Right cardiac atrium (tissue), 5 donors: ENCODE measurements around the gene MTMR11. TPM values are rescaled to one million over a fixed set of nuclear protein-coding genes. Genes with fewer than 3 reads are reported as not detected.
"Not testable (repeated sequence)": the region's sequence is repeated elsewhere in the genome, so short reads cannot be mapped to it uniquely, and the experiment has no call there.

Experiments
- ATAC-seq, 2 donors: fragments of 200-7000 bp; cut with Tn5 transposase; one replicate each; pipeline versions ENCODE4 v1.8.0 to v1.9.1; 2020; ENCODE audit warnings: moderate library complexity in 2 of 2, mild to moderate bottlenecking in 1 of 2
- DNase-seq, 3 donors: peaks; one replicate each; pipeline ENCODE4 v3.0.0-alpha.2; 2020
- H3K27ac ChIP-seq: one replicate; pipeline ENCODE4 v1.5.1; 2013; ENCODE audit warnings: mild to moderate bottlenecking, low read length, control low read depth, moderate library complexity
- H3K27me3 ChIP-seq: one replicate; pipeline ENCODE4 v1.6.1; 2013; ENCODE audit not compliant: control insufficient read depth, insufficient read depth
- H3K4me1 ChIP-seq: one replicate; pipeline ENCODE4 v1.6.1; 2013; ENCODE audit warnings: low read length; ENCODE audit not compliant: control insufficient read depth, insufficient read depth
- H3K4me3 ChIP-seq: one replicate; pipeline ENCODE4 v1.5.1; 2013; ENCODE audit warnings: low read length, control low read depth
- H3K9me3 ChIP-seq: one replicate; pipeline ENCODE4 v1.6.1; 2013; ENCODE audit warnings: low read length; ENCODE audit not compliant: control insufficient read depth
- WGBS: extraction: QIAGEN DNeasy Blood & Tissue Kit; methylation state at CpG from one replicate; pipeline ENCODE4 v1.1.7; 2013; 5-methylcytosine and 5-hydroxymethylcytosine counted together
- intact Hi-C, 4 donors: fragments of 100-400 bp; cut with DNase I; formaldehyde crosslinking; loops; one replicate each; pipeline versions ENCODE4 v1.11.0 to v1.14.0; 2022 to 2023
- polyA plus RNA-seq: library from polyadenylated mRNA; stranded (reverse); fragments of 200-250 nt; gene quantifications from one replicate; pipeline ENCODE4 v1.2.3, GENCODE V29; 2013
- total RNA-seq, 4 donors: library from RNA; stranded (reverse); fragmentation: NEBNext Ultra II Directional; extraction: Animal tissue kit (Norgen Biotek cat#: 25700); gene quantifications; one replicate each; pipeline ENCODE4 v1.2.1, GENCODE V29; 2021
- donor health status: healthy with polysubstance abuse.
- donor health status: DM: no; HTN: yes; CAD: no.
- donor health status: DM: no; HTN: no; CAD: no.
- donor health status: DM: no; HTN: yes; CAD: no; lungs with severe emphysema.
- donor health status: DM: yes; HTN: yes; CAD: no.

MTMR11 gene
- total and polyA plus RNA-seq, 5 donors: 3.1 to 14.9 (median 8.6) TPM

DNA sequence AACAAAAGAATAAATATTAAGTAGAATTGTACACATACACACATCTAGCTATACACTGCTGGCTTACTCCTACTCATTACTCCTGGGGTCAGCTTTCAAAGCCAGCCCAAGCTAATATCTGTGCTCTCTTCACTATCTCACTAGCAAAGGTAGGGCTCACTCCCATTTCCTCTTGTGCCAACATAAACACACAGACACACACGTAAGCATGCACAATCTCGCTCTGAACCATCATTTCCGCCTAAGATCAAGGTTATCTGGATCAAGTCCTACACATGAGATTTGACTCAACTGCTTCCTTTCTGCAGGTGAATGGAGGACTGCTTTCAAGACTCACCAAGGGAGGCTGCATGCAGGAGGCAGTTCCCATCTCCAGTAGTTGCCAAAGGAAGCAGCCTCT, 28.8 kb upstream of the MTMR11 start:
- ATAC-seq: no peak
- intact Hi-C loops: loop anchor here in 1 of 4 donors (10.0 kb wide), 2 partner anchors 79 to 199 kb away; no protein-coding TSS in a partner anchor
- 88% methylated on average over 3 of the region's 3 CpGs for WGBS
- H3K27ac ChIP-seq: no peak overlapping the region
- H3K4me1 ChIP-seq: no peaks in the 10 kb centered on the region
- H3K4me3 ChIP-seq: no peak overlapping the region
- DNase-seq: no peak
- no peaks in the 10 kb centered on the region for H3K27me3 ChIP-seq
- H3K9me3 ChIP-seq: no peaks in the 10 kb centered on the region

DNA sequence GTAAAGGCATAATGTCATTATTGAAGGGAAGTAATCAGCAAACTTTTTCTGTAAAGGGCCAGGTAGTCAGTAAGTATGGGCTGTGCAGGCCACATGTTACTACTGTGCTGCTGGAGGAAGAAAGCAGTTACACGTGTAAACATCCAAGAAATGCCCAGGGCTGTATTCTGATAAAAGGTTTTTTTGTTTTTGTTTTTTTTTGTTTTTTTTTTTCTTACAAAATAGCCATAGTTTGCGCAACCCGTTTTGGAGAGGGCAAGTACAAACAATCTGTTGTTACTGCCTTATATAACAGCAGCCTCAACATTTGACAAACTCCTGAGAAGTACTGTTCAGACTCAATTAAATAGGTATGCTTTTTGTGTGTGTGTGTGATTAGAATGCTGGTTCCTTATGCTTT, 26.7 kb upstream of the MTMR11 start:
- Histone ChIP-seq H3K27me3 (no peaks in the 10 kb centered on the region), H3K27ac (no peak overlapping the region), H3K9me3 (no peaks in the 10 kb centered on the region), H3K4me3 (no peak overlapping the region), H3K4me1 (no peaks in the 10 kb centered on the region)
- intact Hi-C loops: loop anchor here (2.0 to 10.0 kb wide), 5 partner anchors 81 to 204 kb away; no protein-coding TSS in a partner anchor
- DNase-seq (no peak), ATAC-seq (peak in 1 of 2 donors; percentile 53)
- 46% methylated on average over 3 of the region's 3 CpGs for WGBS

DNA sequence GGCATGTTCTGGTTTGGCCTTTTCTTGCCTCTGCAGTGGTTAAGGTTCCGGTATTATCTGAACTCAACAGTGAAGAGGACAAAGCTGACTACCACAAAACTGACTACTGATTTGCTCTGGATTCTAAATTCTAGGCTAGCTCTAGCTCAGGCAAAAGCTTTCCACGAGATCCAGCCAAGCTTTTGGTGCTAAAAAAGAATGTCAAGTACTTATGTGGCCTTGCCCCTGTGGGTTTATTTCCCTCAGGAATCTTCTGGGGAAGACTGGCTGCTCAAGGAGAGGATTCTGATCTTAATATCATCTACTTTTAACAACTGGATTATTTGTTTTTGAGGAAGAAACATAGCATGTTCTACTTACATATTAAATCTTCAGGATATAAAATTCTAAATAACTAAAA, 26.1 kb upstream of the MTMR11 start:
- 49% methylated on average over 2 of the region's 2 CpGs for WGBS
- no peak for ATAC-seq

DNA sequence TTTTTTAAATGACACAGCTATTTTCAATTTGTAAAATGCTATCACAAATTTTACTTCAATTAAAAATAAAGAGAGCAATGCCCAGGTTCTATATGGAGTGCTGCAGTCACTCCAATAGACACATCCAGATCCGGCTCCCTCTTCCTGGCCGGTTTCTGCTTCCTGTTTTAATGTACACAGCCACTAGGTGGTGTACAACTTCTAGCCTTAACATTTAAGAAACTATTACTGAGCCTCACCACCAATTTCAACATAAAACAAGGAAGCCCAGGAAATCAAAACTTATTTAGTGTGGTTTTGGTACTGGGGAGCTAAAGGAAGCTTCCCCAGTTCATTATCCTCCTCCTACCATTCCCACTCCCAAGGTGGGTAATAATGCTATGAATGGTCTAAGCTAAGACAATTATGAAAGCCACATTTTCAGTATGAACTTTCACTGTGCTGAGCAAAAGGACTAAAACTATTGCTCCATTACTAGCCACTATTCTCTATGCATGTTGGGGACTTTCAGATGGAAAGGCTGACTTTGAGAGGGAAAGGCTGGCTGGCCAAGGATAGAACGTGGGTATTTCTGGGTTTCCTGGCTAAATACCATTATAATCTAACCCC, 25.5 kb upstream of the MTMR11 start:
- Histone ChIP-seq H3K27ac (peak overlapping the region; percentile 84), H3K4me1 (no peaks in the 10 kb centered on the region), H3K4me3 (no peak overlapping the region), H3K9me3 (no peaks in the 10 kb centered on the region), H3K27me3 (no peaks in the 10 kb centered on the region)
- WGBS: 14% methylated on average over 3 of the region's 3 CpGs
- ATAC-seq (peak; percentile 78 to 86), DNase-seq (peak in 1 of 3 donors; percentile 50)
- intact Hi-C loops: loop anchor here (2.0 to 10.0 kb wide), 5 partner anchors 83 to 205 kb away; no protein-coding TSS in a partner anchor

More for the DNA sequence above, 26.1 kb upstream of the MTMR11 start:
- Histone ChIP-seq H3K4me1 (no peaks in the 10 kb centered on the region), H3K4me3 (no peak overlapping the region), H3K27me3 (no peaks in the 10 kb centered on the region), H3K9me3 (no peaks in the 10 kb centered on the region), H3K27ac (no peak overlapping the region)
- intact Hi-C loops: loop anchor here (2.0 to 10.0 kb wide), 5 partner anchors 82 to 205 kb away; no protein-coding TSS in a partner anchor
- DNase-seq: no peak

DNA sequence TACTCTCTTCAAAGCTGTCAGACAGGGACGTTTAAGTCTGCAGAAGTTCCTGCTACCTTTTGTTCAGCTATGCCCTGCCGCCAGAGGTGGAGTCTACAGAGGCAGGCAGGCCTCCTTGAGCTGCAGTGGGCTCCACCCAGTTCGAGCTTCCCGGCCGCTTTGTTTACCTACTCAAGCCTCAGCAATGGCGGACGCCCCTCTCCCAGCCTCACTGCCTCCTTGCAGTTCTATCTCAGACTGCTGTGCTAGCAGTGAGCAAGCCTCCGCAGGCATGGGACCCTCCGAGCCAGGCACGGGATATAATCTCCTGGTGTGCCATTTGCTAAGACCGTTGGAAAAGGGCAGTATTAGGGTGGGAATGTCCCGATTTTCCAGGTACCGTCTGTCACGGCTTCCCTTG, 20.9 kb upstream of the MTMR11 start:
- WGBS: over 99% methylated on average over 14 of the region's 14 CpGs
- DNase-seq, H3K27me3 ChIP-seq, ATAC-seq, H3K9me3 ChIP-seq, H3K27ac ChIP-seq, intact Hi-C loops, H3K4me1 ChIP-seq, H3K4me3 ChIP-seq: not testable (repeated sequence)

DNA sequence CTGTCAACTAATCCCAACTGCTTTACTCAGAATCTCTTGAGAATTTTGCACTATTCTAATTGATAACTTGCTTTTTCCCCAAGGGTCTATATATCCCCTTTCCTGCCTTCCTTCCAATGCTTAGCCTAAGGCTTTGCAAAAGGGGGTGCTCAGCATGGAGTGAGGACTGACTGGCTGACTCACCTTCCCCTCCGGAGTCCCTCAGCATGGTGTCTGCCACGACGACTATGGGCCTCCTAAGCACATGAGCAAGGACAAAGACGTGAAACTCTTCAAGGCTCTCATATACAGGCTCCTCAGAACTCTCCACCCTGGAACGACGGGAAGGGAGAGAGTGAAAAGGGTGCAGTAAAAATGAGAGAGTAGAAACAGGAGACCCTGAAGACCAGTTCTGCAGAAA, 13.2 kb upstream of the MTMR11 start:
- 86% methylated on average over 6 of the region's 6 CpGs for WGBS
- no peak overlapping the region for H3K4me3 ChIP-seq
- no peaks in the 10 kb centered on the region for H3K27me3 ChIP-seq
- H3K4me1 ChIP-seq: no peaks in the 10 kb centered on the region
- DNase-seq (no peak), ATAC-seq (peak in 1 of 2 donors; percentile 45)
- H3K9me3 ChIP-seq: no peaks in the 10 kb centered on the region
- H3K27ac ChIP-seq: no peak overlapping the region
- intact Hi-C loops: no loop called here

DNA sequence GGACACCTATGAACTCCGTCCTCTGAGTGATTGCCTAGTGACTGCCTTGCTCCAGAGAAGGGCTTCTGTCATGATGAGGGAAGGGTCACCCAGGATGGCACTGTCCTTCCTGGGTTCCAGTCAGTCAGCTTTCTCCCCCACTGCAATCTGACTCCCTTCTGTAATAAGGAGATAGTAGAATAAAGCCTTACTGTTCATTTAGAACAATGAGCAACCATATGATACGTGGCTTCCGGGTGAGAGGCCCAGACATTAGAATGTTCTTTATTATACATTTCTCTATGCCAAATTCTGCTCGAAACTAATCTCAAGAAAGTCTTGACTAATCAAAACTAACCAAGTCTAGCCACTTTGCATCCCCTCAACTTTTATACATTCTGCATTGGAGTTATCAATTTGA, 8.5 kb upstream of the MTMR11 start:
- Histone ChIP-seq H3K4me1 (no peaks in the 10 kb centered on the region), H3K9me3 (no peaks in the 10 kb centered on the region), H3K27ac (no peak overlapping the region), H3K4me3 (no peak overlapping the region), H3K27me3 (no peaks in the 10 kb centered on the region)
- ATAC-seq (no peak), DNase-seq (no peak)
- 90% methylated on average over 4 of the region's 4 CpGs for WGBS
- intact Hi-C loops: no loop called here

DNA sequence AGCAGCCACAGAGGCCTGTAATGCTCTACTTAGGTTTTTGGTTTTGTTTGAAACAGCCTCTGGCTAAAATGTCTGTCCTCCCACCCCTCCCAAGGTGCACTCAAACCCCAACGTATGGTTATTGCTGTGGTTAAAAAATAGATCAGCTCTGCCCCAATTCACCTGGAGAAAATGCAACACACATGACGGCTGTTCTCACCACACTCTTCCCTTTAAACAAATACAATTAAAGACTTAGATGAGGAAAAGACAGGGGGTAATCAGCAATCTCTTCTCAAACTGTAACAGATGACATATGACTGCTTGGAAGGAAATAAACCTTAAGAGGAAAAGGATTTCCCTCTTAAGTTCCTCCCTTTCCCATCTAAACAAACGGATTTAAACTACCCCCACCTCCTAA, 6.2 kb upstream of the MTMR11 start:
- no peaks in the 10 kb centered on the region for H3K9me3 ChIP-seq
- ATAC-seq: no peak
- 37% methylated on average over 3 of the region's 3 CpGs for WGBS
- DNase-seq: no peak
- peaks cover 2% of the 10 kb centered on the region for H3K4me1 ChIP-seq
- no peak overlapping the region for H3K4me3 ChIP-seq
- H3K27ac ChIP-seq: no peak overlapping the region
- H3K27me3 ChIP-seq: no peaks in the 10 kb centered on the region
- intact Hi-C loops: no loop called here

DNA sequence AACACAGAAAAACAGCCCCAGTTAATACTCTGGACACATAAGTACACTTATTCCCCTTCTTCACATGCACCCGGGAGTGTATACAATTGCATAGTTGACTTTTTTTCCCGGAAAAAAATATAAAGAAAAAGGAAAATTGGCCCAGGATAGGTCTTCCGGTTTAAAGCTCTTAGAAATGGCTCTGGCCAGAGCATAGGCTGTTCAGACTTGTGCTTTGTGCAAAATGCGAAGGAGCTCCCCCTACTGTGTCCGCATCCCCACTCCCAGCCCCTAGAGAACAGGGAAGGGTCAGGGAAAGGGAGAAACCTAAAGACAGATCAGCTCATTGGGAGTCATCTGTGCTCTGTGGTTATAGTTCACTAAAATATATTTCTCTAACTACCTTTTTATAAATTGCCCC, 5.5 kb upstream of the MTMR11 start:
- Histone ChIP-seq H3K4me3 (no peak overlapping the region), H3K27ac (no peak overlapping the region), H3K9me3 (no peaks in the 10 kb centered on the region), H3K4me1 (peaks cover 6% of the 10 kb centered on the region), H3K27me3 (no peaks in the 10 kb centered on the region)
- 20% methylated on average over 5 of the region's 5 CpGs for WGBS
- DNase-seq: peak in 2 of 3 donors; percentile 34 to 60
- peak; percentile 52 to 64 for ATAC-seq
- intact Hi-C loops: no loop called here

DNA sequence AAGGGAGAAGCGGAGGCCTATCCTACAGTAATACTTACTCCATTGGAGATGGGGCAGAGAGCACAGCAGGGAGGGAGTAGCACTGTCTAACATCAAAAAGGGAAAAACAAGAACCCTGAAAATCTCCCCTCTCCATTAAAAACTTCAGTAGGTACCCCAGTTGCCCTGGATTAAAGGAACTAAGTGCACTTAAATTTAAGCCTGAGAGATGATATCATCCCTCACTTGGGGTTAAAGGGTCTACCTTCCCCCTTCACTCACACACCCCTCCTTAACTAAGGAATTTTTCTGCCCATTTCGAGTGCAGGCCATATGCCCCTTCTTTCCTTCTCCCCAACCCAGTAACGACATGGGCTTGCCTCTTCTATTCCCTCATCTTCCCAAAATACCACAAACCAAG, 3.7 kb upstream of the MTMR11 start:
- no peaks in the 10 kb centered on the region for H3K9me3 ChIP-seq
- ATAC-seq (no peak), DNase-seq (no peak)
- no peak overlapping the region for H3K4me3 ChIP-seq
- intact Hi-C loops: no loop called here
- peaks cover 8% of the 10 kb centered on the region for H3K4me1 ChIP-seq
- no peaks in the 10 kb centered on the region for H3K27me3 ChIP-seq
- no peak overlapping the region for H3K27ac ChIP-seq
- 86% methylated on average over 3 of the region's 3 CpGs for WGBS

DNA sequence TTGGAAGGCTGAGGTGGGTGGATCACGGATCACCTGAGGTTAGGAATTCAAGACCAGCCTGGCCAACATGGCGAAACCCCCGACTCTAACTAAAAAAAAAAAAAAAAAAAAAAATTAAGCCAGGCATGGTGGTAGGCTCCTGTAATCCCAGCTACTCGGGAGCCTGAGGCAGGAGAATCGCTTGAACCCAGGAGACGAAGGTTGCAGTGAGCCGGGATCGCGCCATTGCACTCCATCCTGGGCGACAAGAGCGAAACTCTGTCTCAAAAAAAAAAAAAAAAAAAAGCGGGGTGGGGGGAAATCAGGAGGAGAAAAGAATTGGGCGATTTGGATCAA, 2.0 kb upstream of the MTMR11 start:
- H3K4me1 ChIP-seq, H3K27me3 ChIP-seq, intact Hi-C loops, H3K9me3 ChIP-seq: not testable (repeated sequence)
- Histone ChIP-seq H3K4me3 (peak overlapping the region; percentile 42), H3K27ac (peak overlapping the region; percentile 94)
- 50% methylated on average over 13 of the region's 13 CpGs for whole genome bisulfite sequencing
- ATAC-seq (peak in 1 of 2 donors; percentile 2), DNase-seq (peak in 1 of 3 donors; percentile 50)

DNA sequence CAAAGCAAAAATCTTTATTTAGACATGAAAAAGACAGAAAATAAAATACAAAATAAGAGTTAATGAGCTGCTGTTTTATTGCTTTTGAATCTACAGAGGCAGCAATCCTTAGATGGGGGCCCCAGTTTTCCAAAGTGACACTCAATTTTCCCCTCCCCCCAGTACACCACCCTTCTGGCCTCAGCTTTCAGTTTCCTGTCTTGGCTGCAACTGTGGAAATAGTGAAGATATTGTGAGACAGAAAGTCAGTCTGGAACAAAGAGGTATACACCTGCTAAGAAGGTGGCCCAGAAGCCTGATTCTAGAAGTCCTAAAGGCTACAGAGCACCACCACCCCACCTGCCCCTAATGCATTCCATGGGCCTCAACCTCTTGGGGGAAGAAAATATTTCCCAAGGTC, 1.1 kb upstream of the MTMR11 start:
- H3K4me3 ChIP-seq: no peak overlapping the region
- ATAC-seq (peak; percentile 9 to 60), DNase-seq (no peak)
- H3K9me3 ChIP-seq: no peaks in the 10 kb centered on the region
- H3K27ac ChIP-seq: no peak overlapping the region
- intact Hi-C loops: no loop called here
- peaks cover 8% of the 10 kb centered on the region for H3K4me1 ChIP-seq
- H3K27me3 ChIP-seq: no peaks in the 10 kb centered on the region
